ENCODE measurements around the gene HOXD4.
A peak's percentile ranks its signal among the peaks of the same experiment; 100 is the strongest.

Gene HOXD4

GRCh38 chr2:176114120-176114929 lies 37.0 kb upstream of the HOXD4 start:
- H3K36me3 ChIP-seq (ENCODE audit: control insufficient read depth in 2 of 2, insufficient read depth in 2 of 2, low read length in 2 of 2): no peaks in the 10 kb centered on the region
- H3K4me3 ChIP-seq (ENCODE audit: low read length in 2 of 2): no peak overlapping the region
- no peaks in the 10 kb centered on the region for H3K9me3 ChIP-seq (ENCODE audit: control insufficient read depth in 2 of 2, low read length in 2 of 2)
- H3K27ac ChIP-seq (ENCODE audit: low read depth in 2 of 2, low read length in 2 of 2): no peak overlapping the region
- no peak overlapping the region for H3K9ac ChIP-seq (ENCODE audit: low read depth in 1 of 2, low read length in 2 of 2)
- peaks cover 82 to 87% of the 10 kb centered on the region in 2 donors for H3K27me3 ChIP-seq (ENCODE audit: control insufficient read depth in 2 of 2, insufficient read depth in 2 of 2, low read length in 2 of 2)
- peaks cover 0 to 2% of the 10 kb centered on the region in 2 donors for H3K4me1 ChIP-seq (ENCODE audit: control insufficient read depth in 2 of 2, insufficient read depth in 2 of 2, low read length in 2 of 2)

- no peak overlapping the region for H3K4me3 ChIP-seq (ENCODE audit: low read length in 2 of 2)
- H3K27me3 ChIP-seq (ENCODE audit: control insufficient read depth in 2 of 2, insufficient read depth in 2 of 2, low read length in 2 of 2): peaks cover 81 to 87% of the 10 kb centered on the region in 2 donors
- no peaks in the 10 kb centered on the region for H3K9me3 ChIP-seq (ENCODE audit: control insufficient read depth in 2 of 2, low read length in 2 of 2)
- no peak overlapping the region for H3K27ac ChIP-seq (ENCODE audit: low read depth in 2 of 2, low read length in 2 of 2)
- peaks cover 0 to 2% of the 10 kb centered on the region in 2 donors for H3K4me1 ChIP-seq (ENCODE audit: control insufficient read depth in 2 of 2, insufficient read depth in 2 of 2, low read length in 2 of 2)
- no peaks in the 10 kb centered on the region for H3K36me3 ChIP-seq (ENCODE audit: control insufficient read depth in 2 of 2, insufficient read depth in 2 of 2, low read length in 2 of 2)
- no peak overlapping the region for H3K9ac ChIP-seq (ENCODE audit: low read depth in 1 of 2, low read length in 2 of 2)
These were observed 36.3 kb upstream of the HOXD4 start for GRCh38 chr2:176114930-176115625.

- Histone ChIP-seq H3K4me1 (ENCODE audit: control insufficient read depth in 2 of 2, insufficient read depth in 2 of 2, low read length in 2 of 2) (peaks cover 0 to 2% of the 10 kb centered on the region in 2 donors), H3K9me3 (ENCODE audit: control insufficient read depth in 2 of 2, low read length in 2 of 2) (no peaks in the 10 kb centered on the region), H3K36me3 (ENCODE audit: control insufficient read depth in 2 of 2, insufficient read depth in 2 of 2, low read length in 2 of 2) (no peaks in the 10 kb centered on the region), H3K4me3 (ENCODE audit: low read length in 2 of 2) (peak within 1 kb of the TSS in 1 of 2 donors; percentile 11), H3K9ac (ENCODE audit: low read depth in 1 of 2, low read length in 2 of 2) (no peak within 1 kb of the TSS), H3K27me3 (ENCODE audit: control insufficient read depth in 2 of 2, insufficient read depth in 2 of 2, low read length in 2 of 2) (peaks cover 80 to 86% of the 10 kb centered on the region in 2 donors), H3K27ac (ENCODE audit: low read depth in 2 of 2, low read length in 2 of 2) (no peak within 1 kb of the TSS)
These were observed 35.2 kb upstream of the HOXD4 start, which contains the start of gene HOXD10 for GRCh38 chr2:176115883-176116813. HOXD10 (plus strand) TSS chr2:176116778; CDS start chr2:176116834, 56 bp downstream.

- Histone ChIP-seq H3K27ac (ENCODE audit: low read depth in 2 of 2, low read length in 2 of 2) (no peak overlapping the region), H3K9ac (ENCODE audit: low read depth in 1 of 2, low read length in 2 of 2) (no peak overlapping the region), H3K9me3 (ENCODE audit: control insufficient read depth in 2 of 2, low read length in 2 of 2) (no peaks in the 10 kb centered on the region), H3K4me1 (ENCODE audit: control insufficient read depth in 2 of 2, insufficient read depth in 2 of 2, low read length in 2 of 2) (no peaks in the 10 kb centered on the region), H3K4me3 (ENCODE audit: low read length in 2 of 2) (no peak overlapping the region), H3K27me3 (ENCODE audit: control insufficient read depth in 2 of 2, insufficient read depth in 2 of 2, low read length in 2 of 2) (peaks cover 83 to 86% of the 10 kb centered on the region in 2 donors), H3K36me3 (ENCODE audit: control insufficient read depth in 2 of 2, insufficient read depth in 2 of 2, low read length in 2 of 2) (no peaks in the 10 kb centered on the region)
These were observed 34.1 kb upstream of the HOXD4 start for GRCh38 chr2:176117162-176117822.

GRCh38 chr2:176117823-176118371 lies 33.5 kb upstream of the HOXD4 start:
- H3K4me3 ChIP-seq (ENCODE audit: low read length in 2 of 2): no peak overlapping the region
- H3K36me3 ChIP-seq (ENCODE audit: control insufficient read depth in 2 of 2, insufficient read depth in 2 of 2, low read length in 2 of 2): no peaks in the 10 kb centered on the region
- no peak overlapping the region for H3K9ac ChIP-seq (ENCODE audit: low read depth in 1 of 2, low read length in 2 of 2)
- no peaks in the 10 kb centered on the region for H3K9me3 ChIP-seq (ENCODE audit: control insufficient read depth in 2 of 2, low read length in 2 of 2)
- peaks cover 79 to 80% of the 10 kb centered on the region in 2 donors for H3K27me3 ChIP-seq (ENCODE audit: control insufficient read depth in 2 of 2, insufficient read depth in 2 of 2, low read length in 2 of 2)
- H3K4me1 ChIP-seq (ENCODE audit: control insufficient read depth in 2 of 2, insufficient read depth in 2 of 2, low read length in 2 of 2): no peaks in the 10 kb centered on the region
- H3K27ac ChIP-seq (ENCODE audit: low read depth in 2 of 2, low read length in 2 of 2): no peak overlapping the region

GRCh38 chr2:176118601-176119339 lies 32.6 kb upstream of the HOXD4 start:
- Histone ChIP-seq H3K27ac (ENCODE audit: low read depth in 2 of 2, low read length in 2 of 2) (no peak overlapping the region), H3K9ac (ENCODE audit: low read depth in 1 of 2, low read length in 2 of 2) (no peak overlapping the region), H3K9me3 (ENCODE audit: control insufficient read depth in 2 of 2, low read length in 2 of 2) (no peaks in the 10 kb centered on the region), H3K4me1 (ENCODE audit: control insufficient read depth in 2 of 2, insufficient read depth in 2 of 2, low read length in 2 of 2) (no peaks in the 10 kb centered on the region), H3K4me3 (ENCODE audit: low read length in 2 of 2) (peak overlapping the region in 1 of 2 donors; percentile 14), H3K36me3 (ENCODE audit: control insufficient read depth in 2 of 2, insufficient read depth in 2 of 2, low read length in 2 of 2) (no peaks in the 10 kb centered on the region), H3K27me3 (ENCODE audit: control insufficient read depth in 2 of 2, insufficient read depth in 2 of 2, low read length in 2 of 2) (peaks cover 77 to 79% of the 10 kb centered on the region in 2 donors)

GRCh38 chr2:176120364-176121189 lies 30.8 kb upstream of the HOXD4 start:
- H3K36me3 ChIP-seq (ENCODE audit: control insufficient read depth in 2 of 2, insufficient read depth in 2 of 2, low read length in 2 of 2): no peaks in the 10 kb centered on the region
- H3K27ac ChIP-seq (ENCODE audit: low read depth in 2 of 2, low read length in 2 of 2): no peak overlapping the region
- H3K27me3 ChIP-seq (ENCODE audit: control insufficient read depth in 2 of 2, insufficient read depth in 2 of 2, low read length in 2 of 2): peaks cover 79 to 80% of the 10 kb centered on the region in 2 donors
- no peak overlapping the region for H3K4me3 ChIP-seq (ENCODE audit: low read length in 2 of 2)
- H3K9ac ChIP-seq (ENCODE audit: low read depth in 1 of 2, low read length in 2 of 2): no peak overlapping the region
- H3K4me1 ChIP-seq (ENCODE audit: control insufficient read depth in 2 of 2, insufficient read depth in 2 of 2, low read length in 2 of 2): no peaks in the 10 kb centered on the region
- no peaks in the 10 kb centered on the region for H3K9me3 ChIP-seq (ENCODE audit: control insufficient read depth in 2 of 2, low read length in 2 of 2)

- no peaks in the 10 kb centered on the region for H3K9me3 ChIP-seq (ENCODE audit: control insufficient read depth in 2 of 2, low read length in 2 of 2)
- peaks cover 71% of the 10 kb centered on the region in 2 donors for H3K27me3 ChIP-seq (ENCODE audit: control insufficient read depth in 2 of 2, insufficient read depth in 2 of 2, low read length in 2 of 2)
- H3K9ac ChIP-seq (ENCODE audit: low read depth in 1 of 2, low read length in 2 of 2): no peak overlapping the region
- no peaks in the 10 kb centered on the region for H3K36me3 ChIP-seq (ENCODE audit: control insufficient read depth in 2 of 2, insufficient read depth in 2 of 2, low read length in 2 of 2)
- no peak overlapping the region for H3K27ac ChIP-seq (ENCODE audit: low read depth in 2 of 2, low read length in 2 of 2)
- H3K4me3 ChIP-seq (ENCODE audit: low read length in 2 of 2): peak overlapping the region in 1 of 2 donors; percentile 18
- no peaks in the 10 kb centered on the region for H3K4me1 ChIP-seq (ENCODE audit: control insufficient read depth in 2 of 2, insufficient read depth in 2 of 2, low read length in 2 of 2)
These were observed 29.9 kb upstream of the HOXD4 start for GRCh38 chr2:176121190-176122051.

Data from mucosa of rectum (tissue), 2 donors.